ENCODE measurements around the gene CCDC138.

Gene CCDC138

GRCh38 chr2:108919571-108920373 lies 133.2 kb downstream of the CCDC138 start:
- no peak for DNase-seq

- no peak for DNase-seq
Measured at GRCh38 chr2:108920686-108921085, 134.1 kb downstream of the CCDC138 start.

- DNase-seq: no peak
Measured at GRCh38 chr2:108921096-108922030, 134.8 kb downstream of the CCDC138 start.

GRCh38 chr2:108922141-108922915 lies 135.8 kb downstream of the CCDC138 start:
- no peak for DNase-seq

- DNase-seq: no peak
Measured at GRCh38 chr2:108923019-108923700, 136.6 kb downstream of the CCDC138 start.

GRCh38 chr2:108923736-108924579 lies 137.4 kb downstream of the CCDC138 start:
- DNase-seq: no peak

- no peak for DNase-seq
Measured at GRCh38 chr2:108924580-108925251, 138.1 kb downstream of the CCDC138 start.

- DNase-seq: no peak
Measured at GRCh38 chr2:108925286-108925685, 138.7 kb downstream of the CCDC138 start.

- no peak for DNase-seq
Measured at GRCh38 chr2:108925735-108926134, 139.2 kb downstream of the CCDC138 start.
